ENCODE data around the gene AARSD1.
"Not testable (repeated sequence)": the region's sequence is repeated elsewhere in the genome, so short reads cannot be mapped to it uniquely, and the experiment has no call there.

Gene AARSD1

GRCh38 chr17:42919522-42920077 lies 44.7 kb downstream of the AARSD1 start:
- DNase-seq: not testable (repeated sequence)

GRCh38 chr17:42918902-42919521 lies 45.2 kb downstream of the AARSD1 start:
- no peak for DNase-seq

- DNase-seq: no peak
Measured at GRCh38 chr17:42917236-42917603, 47.0 kb downstream of the AARSD1 start.

- not testable (repeated sequence) for DNase-seq
Measured at GRCh38 chr17:42916388-42917235, 47.6 kb downstream of the AARSD1 start.

- DNase-seq: not testable (repeated sequence)
Measured at GRCh38 chr17:42915288-42915687, 49.0 kb downstream of the AARSD1 start.

- no peak for DNase-seq
Measured at GRCh38 chr17:42913981-42914617, 50.2 kb downstream of the AARSD1 start.

- DNase-seq: no peak
Measured at GRCh38 chr17:42913522-42913921, 50.7 kb downstream of the AARSD1 start.

GRCh38 chr17:42908872-42909700 lies 55.2 kb downstream of the AARSD1 start:
- no peak for DNase-seq

GRCh38 chr17:42906772-42907446 lies 57.3 kb downstream of the AARSD1 start:
- DNase-seq: no peak

GRCh38 chr17:42904110-42904469 lies 60.2 kb downstream of the AARSD1 start:
- no peak for DNase-seq

GRCh38 chr17:42901535-42902229 lies 62.6 kb downstream of the AARSD1 start:
- DNase-seq: no peak

Measured in cortex of kidney (tissue), 1 donor.